Islet precursor cell (in vitro differentiated cells): Measurements from ENCODE around the gene GPC5.
"Not testable (repeated sequence)": the region's sequence is repeated elsewhere in the genome, so short reads cannot be mapped to it uniquely, and the experiment has no call there.

ENCODE experiments used
- DNase-seq: peaks from one replicate; pipeline ENCODE4 v3.0.0-alpha.2; 2018

GPC5 gene

GRCh38 chr13:91398413-91399188 lies at the start of gene GPC5:
Gene GPC5 (plus strand): TSS chr13:91398621.
- peak; percentile 94 for DNase-seq

DNA sequence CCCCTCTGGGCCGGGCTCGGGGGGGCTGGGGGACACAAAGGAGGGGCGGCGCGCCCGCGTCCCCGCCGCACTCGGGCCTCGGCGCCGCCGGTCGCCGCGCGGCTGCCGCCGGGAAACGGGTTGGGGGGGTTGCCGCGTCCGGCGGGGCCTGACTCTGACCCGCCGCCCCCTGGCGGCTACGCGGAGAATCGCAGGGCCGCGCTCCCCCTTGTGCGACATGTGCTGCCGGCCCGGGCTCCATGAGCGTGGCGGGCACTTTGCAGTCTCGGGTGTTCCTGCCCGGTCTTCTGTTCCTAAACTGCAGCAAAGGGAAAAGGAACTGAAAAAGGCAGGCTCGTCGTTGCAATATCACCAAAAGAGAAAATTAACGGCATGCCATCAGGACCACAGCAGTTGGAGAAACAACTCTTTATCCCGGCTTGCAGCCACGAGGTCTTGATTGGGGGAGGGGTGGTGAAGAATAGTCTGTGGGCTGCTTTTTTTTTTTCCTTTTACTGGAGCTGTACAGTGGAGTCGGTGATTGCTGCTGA lies 49.5 kb upstream of the GPC5 start:
- DNase-seq, result peak; percentile 93

GRCh38 chr13:91349992-91350911 lies 48.2 kb upstream of the GPC5 start:
- DNase-seq, result no peak

- no peak for DNase-seq
These were observed 47.3 kb upstream of the GPC5 start for GRCh38 chr13:91351123-91351522.

- DNase-seq, result no peak
These were observed 46.4 kb upstream of the GPC5 start for GRCh38 chr13:91351980-91352379.

- not testable (repeated sequence) for DNase-seq
These were observed 45.5 kb upstream of the GPC5 start for GRCh38 chr13:91352891-91353290.

GRCh38 chr13:91353494-91353893 lies 44.9 kb upstream of the GPC5 start:
- DNase-seq, result no peak

DNA sequence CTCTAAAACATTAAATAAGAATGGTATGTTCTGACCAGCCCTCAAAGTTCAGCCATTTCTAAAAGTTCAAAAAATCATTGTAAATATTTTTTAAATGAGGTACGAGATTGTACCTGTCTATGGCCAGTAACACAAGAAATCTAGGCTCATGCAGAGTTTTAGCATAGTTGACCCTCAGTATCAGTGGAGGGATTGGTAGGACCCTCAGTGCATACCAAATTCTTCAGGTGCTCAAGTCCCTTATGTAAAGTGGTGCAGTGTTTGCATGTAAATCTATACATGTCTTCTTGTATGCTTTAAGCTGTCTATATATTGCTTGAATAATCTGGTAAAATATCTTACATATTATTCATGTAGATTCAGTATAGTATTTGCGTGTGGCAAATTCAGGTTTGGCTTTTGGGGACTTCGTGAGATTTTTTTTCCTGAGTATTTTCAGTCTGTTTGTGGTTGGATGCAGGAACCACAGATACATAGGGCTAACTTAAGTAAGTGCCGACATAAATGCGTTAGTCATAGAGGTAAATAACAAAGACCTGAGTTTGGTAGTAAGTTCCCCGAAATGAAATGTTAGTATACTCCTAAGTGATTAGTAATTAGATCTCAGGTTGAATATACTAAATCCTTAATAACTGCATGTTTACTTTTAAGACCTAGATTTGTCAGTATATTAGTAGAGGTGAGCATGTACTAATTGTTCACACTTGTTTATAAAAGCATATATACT lies 43.2 kb upstream of the GPC5 start:
- no peak for DNase-seq

GRCh38 chr13:91355826-91356710 lies 42.4 kb upstream of the GPC5 start:
- DNase-seq, result no peak

DNA sequence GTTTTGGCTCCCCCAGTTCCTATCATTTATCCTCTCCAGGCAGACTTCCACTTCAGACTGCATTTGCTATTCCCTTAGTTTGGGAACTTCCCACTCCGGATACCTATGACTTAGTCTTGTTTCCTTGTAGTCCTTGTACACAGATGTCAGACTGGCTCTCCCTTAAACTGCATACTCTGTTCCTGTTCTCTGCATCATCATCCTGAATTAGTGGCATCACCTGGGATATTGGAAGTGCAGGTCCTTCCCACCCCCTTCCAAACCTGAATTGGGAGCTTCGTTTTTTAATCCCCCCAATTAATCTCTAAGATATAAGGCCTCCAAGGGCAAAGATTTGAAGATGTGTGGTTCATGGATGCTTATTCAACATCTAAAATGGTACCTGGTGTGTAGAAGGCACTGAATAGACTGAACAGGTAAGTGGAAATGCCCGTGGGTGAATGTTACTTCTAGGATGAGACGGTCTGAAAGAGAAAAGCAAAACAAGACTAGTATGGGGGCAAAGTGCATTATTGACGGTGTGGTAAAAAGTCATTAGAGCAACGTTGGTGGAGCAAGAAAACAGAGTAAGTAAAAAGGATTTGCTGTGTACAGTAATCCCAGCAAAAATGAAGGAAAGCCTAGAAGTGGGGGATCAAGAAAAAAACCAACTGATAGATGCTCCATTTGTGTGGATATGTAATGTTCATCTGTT lies 41.4 kb upstream of the GPC5 start:
- DNase-seq, result no peak

DNA sequence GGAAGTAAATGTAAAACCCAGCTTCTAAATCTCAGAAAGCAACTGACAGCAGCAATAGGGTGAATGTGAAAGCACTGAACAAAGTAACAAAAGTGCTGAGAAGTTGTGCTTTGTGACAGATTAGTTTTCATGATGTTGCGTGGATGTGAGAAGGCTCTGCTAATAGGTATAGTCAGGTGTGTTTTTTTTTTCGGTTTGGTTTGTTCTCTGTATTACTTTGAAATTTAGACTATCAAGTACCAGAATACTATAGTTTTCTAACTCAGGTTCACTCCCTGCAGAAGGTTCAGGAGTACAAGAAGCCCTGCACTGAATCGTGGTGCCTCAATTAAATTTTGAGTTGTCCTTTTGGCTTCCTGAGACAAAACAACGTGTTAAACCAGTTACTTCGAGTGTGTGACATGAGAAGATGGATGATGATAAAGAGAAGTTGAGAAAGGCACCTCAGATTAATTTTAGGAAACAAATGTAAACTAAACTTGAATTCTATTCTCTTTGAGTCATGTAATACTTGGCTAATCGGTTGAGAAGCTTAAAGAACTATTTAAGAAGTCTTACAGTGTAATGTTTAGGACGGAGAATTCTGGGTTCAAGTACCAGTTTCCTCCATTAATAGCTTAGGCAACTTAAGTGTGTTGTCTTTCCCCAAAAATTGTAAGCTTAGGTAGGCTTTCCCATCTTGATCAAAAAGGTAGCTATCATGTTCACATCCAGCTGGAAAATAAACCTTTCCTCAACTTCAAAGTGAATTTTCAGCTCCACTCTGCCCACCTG lies 40.6 kb upstream of the GPC5 start:
- no peak for DNase-seq

DNA sequence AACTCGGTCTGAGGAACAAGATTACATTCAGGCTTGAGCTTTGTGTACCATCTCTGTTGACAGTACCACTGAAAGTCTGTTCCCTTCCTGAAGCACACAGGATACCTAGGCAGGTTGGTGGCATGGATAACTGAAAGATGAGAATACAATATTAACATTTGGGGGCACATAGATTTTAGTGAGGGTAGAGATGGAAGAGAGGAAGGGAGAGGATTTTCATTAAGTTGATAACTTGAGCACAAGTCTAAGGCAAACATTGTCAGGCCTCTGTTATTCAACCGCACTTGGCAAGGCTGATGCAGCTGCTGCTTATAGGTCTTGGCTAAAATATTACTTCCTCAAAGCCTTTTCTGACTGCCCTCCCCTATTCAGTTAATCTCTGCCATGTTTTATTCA lies 40.0 kb upstream of the GPC5 start:
- no peak for DNase-seq

- DNase-seq, result no peak
These were observed 39.3 kb upstream of the GPC5 start for GRCh38 chr13:91359111-91359510.

DNA sequence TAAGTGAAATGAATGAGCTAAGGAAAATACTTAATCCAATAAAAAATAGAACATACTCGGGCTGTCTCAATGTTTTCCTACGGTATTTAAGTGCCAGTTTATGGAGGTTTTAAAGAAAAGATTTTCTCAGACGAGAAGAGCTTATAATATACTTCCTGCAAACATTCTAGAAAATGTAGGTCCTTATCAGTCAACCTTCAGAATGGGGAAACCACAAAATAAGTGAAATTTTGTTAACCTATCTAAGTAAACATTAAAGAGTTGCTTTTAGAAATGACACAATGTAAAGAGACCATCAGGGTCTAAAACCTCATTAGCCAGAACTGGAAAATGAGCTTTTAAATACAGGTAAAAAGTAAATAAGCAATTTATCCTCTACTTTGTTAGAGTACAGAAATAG lies 38.8 kb upstream of the GPC5 start:
- DNase-seq, result no peak

DNA sequence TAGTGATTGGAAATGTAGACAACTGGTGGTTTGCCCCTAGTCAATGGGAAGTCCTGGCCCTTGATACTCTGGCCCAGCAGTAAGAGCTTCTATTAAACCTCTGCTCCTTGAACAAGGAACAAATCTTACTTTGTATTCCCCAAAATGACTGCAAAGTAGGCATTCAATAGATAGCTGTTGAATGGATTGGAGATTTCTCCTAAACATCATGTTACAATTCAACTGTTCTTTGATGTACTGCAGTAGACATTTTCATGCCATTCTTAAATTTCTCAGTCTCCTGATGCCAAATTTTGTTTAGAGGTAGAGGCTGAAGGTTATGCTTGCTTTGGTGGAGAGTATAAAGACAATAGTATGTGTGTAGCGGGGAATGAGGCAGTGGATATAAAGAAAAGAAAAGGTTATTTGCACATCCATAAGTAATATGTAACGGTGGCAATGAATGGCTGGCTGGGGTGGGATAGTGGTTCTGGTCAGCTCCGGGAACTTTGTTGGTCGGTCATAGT lies 38.1 kb upstream of the GPC5 start:
- no peak for DNase-seq

DNA sequence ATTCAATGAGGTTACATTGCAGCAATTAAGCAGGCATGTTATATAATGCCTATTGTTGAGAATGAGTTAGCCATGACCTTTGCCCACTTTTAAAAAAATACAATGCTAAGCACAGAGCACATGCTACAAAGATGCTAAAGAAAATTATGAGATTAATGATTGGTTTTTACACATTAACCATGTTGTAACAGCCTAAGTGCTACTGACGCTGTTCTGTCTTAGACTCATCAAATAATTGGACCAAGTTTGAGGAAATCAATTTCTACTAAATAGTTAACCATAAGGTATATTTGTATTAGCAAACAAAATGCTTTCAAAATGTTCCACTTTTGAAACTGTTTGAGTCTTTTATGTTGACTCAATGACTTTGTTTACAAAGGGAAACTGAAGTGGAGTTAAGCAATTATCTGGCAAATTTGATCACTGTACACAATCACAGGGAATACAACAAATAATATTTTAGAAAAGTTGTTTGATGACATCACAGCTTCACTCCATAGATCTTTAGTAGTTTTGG lies 36.6 kb upstream of the GPC5 start:
- DNase-seq, result no peak

- DNase-seq, result no peak
These were observed 35.5 kb upstream of the GPC5 start for GRCh38 chr13:91362908-91363307.

- no peak for DNase-seq
These were observed 30.3 kb upstream of the GPC5 start for GRCh38 chr13:91368101-91368500.

GRCh38 chr13:91368676-91369440 lies 29.6 kb upstream of the GPC5 start:
- DNase-seq, result peak; percentile 58
